Tibial nerve (tissue), 4 donors: Measurements from ENCODE around the gene KCNMB3. TPM values are rescaled to one million over a fixed set of nuclear protein-coding genes. Genes with fewer than 3 reads are reported as not detected.
"Not testable (repeated sequence)": the region's sequence is repeated elsewhere in the genome, so short reads cannot be mapped to it uniquely, and the experiment has no call there.

Experiments used
- DNase-seq, 2 donors: peaks; one replicate each; pipeline ENCODE4 v3.0.0-alpha.2; 2019; ENCODE audit warnings: low spot score in 2 of 2
- H3K27ac ChIP-seq, 4 donors: fragments of 200-600 bp; sonication (generic) in 3 of 4; one replicate each; pipeline ENCODE4 v1.5.1; 2017 to 2019; ENCODE audit warnings: mild to moderate bottlenecking in 1 of 4
- H3K27me3 ChIP-seq, 2 donors: fragments of 200-600 bp; sonication (generic) in 1 of 2; one replicate each; pipeline versions ENCODE4 v1.5.1 to v1.6.0; 2017 to 2019
- H3K36me3 ChIP-seq, 3 donors: fragments of 200-600 bp; sonication (generic); one replicate each; pipeline ENCODE4 v1.5.1; 2018 to 2019
- H3K4me1 ChIP-seq, 4 donors: fragments of 200-600 bp; sonication (generic) in 3 of 4; one replicate each; pipeline ENCODE4 v1.5.1; 2017 to 2019
- H3K4me3 ChIP-seq, 4 donors: fragments of 200-600 bp; sonication (generic) in 3 of 4; one replicate each; pipeline ENCODE4 v1.5.1; 2017 to 2019; ENCODE audit warnings: mild to moderate bottlenecking in 1 of 4, moderate library complexity in 1 of 4
- H3K9me3 ChIP-seq, 4 donors: fragments of 200-600 bp; sonication (generic) in 3 of 4; one replicate each; pipeline ENCODE4 v1.5.1; 2017 to 2019
- CTCF ChIP-seq, 5 experiments: fragments of 200-600 bp in 3 of 5; fragments of 450-650 bp in 2 of 5; sonication (generic) in 3 of 5; IDR thresholded peaks; one replicate each; pipeline ENCODE4 v1.5.1; 2016 to 2019; ENCODE audit warnings: antibody characterized with exemption in 5 of 5, mild to moderate bottlenecking in 3 of 5, moderate library complexity in 2 of 5
- EP300 ChIP-seq, 2 donors: sonication (generic); formaldehyde crosslinking; IDR thresholded peaks; one replicate each; pipeline ENCODE4 v1.6.1; 2017; ENCODE audit warnings: antibody characterized with exemption in 2 of 2, mild to moderate bottlenecking in 1 of 2
- POLR2A ChIP-seq, 2 donors: fragments of 450-650 bp; IDR thresholded peaks; one replicate each; pipeline ENCODE4 v1.6.1; 2017; ENCODE audit warnings: antibody characterized with exemption in 2 of 2, mild to moderate bottlenecking in 2 of 2, moderate library complexity in 2 of 2
- WGBS, 2 donors: methylation state at CpG; one replicate each; pipeline ENCODE4 v1.1.5; 2018; 5-methylcytosine and 5-hydroxymethylcytosine counted together
- total RNA-seq, 4 donors: library from RNA; depleted of rRNA; stranded (reverse); fragments of >200 nt; gene quantifications; one replicate each; pipeline ENCODE4 v1.1.0, GENCODE V29; 2016

KCNMB3 gene
- total RNA-seq, 4 donors from 2014 or later: 2.0 to 3.3 (median 2.7) TPM

GRCh38 chr3:179224584-179224983 is 26.3 kb downstream of the KCNMB3 start:
- no peak overlapping the region for H3K4me3 ChIP-seq
- H3K4me1 ChIP-seq: no peaks in the 10 kb centered on the region
- WGBS, 2 donors: 88 to 89% methylated on average over 1 of the region's 1 CpG
- no peak overlapping the region for H3K27ac ChIP-seq
- no peak for DNase-seq
- H3K27me3 ChIP-seq: no peaks in the 10 kb centered on the region
- no peak for TF ChIP-seq POLR2A (IDR thresholded peaks at IDR 0.05)
- TF ChIP-seq CTCF (IDR thresholded peaks at IDR 0.05): no peak
- no peaks in the 10 kb centered on the region for H3K9me3 ChIP-seq
- H3K36me3 ChIP-seq: peaks cover 0 to 49% (median 3%) of the 10 kb centered on the region in 3 donors

GRCh38 chr3:179223548-179223947 is 27.4 kb downstream of the KCNMB3 start:
- WGBS, 2 donors: 69 to 78% methylated on average over 2 of the region's 2 CpGs
- Histone ChIP-seq H3K9me3 (no peaks in the 10 kb centered on the region), H3K4me1 (no peaks in the 10 kb centered on the region), H3K27me3 (no peaks in the 10 kb centered on the region), H3K4me3 (no peak overlapping the region), H3K36me3 (peaks cover 0 to 42% (median 3%) of the 10 kb centered on the region in 3 donors), H3K27ac (no peak overlapping the region)
- no peak for TF ChIP-seq POLR2A (IDR thresholded peaks at IDR 0.05)
- TF ChIP-seq EP300 (IDR thresholded peaks at IDR 0.05): no peak
- no peak for TF ChIP-seq CTCF (IDR thresholded peaks at IDR 0.05)
- DNase-seq: no peak

- not testable (repeated sequence) for H3K27me3 ChIP-seq, H3K4me3 ChIP-seq, DNase-seq, H3K9me3 ChIP-seq, H3K27ac ChIP-seq, H3K4me1 ChIP-seq
- WGBS, 2 donors: 81 to 86% methylated on average over 1 of the region's 1 CpG
- H3K36me3 ChIP-seq: peaks cover 0 to 21% (median 0%) of the 10 kb centered on the region in 3 donors
Measured at GRCh38 chr3:179218213-179218612, 32.7 kb downstream of the KCNMB3 start.

GRCh38 chr3:179215550-179215949 is 35.4 kb downstream of the KCNMB3 start:
- not testable (repeated sequence) for H3K4me3 ChIP-seq, H3K4me1 ChIP-seq, H3K27me3 ChIP-seq, H3K27ac ChIP-seq, H3K9me3 ChIP-seq, DNase-seq
- peaks cover 0 to 26% (median 0%) of the 10 kb centered on the region in 3 donors for H3K36me3 ChIP-seq
- 100% methylated on average over 1 of the region's 1 CpG; no CpG with 5 or more reads in 1 of the 2 donors for WGBS, 2 donors

GRCh38 chr3:179200790-179201189 is 50.1 kb downstream of the KCNMB3 start:
- Histone ChIP-seq H3K4me3 (no peak overlapping the region), H3K4me1 (peaks cover 0 to 16% (median 4%) of the 10 kb centered on the region in 4 donors), H3K9me3 (no peaks in the 10 kb centered on the region), H3K27me3 (no peaks in the 10 kb centered on the region), H3K27ac (no peak overlapping the region), H3K36me3 (peaks cover 0 to 38% (median 0%) of the 10 kb centered on the region in 3 donors)
- 95 to 97% methylated on average over 2 of the region's 2 CpGs for WGBS, 2 donors
- TF ChIP-seq EP300 (IDR thresholded peaks at IDR 0.05) (no peak), POLR2A (IDR thresholded peaks at IDR 0.05) (no peak), CTCF (IDR thresholded peaks at IDR 0.05) (no peak)
- no peak for DNase-seq

GRCh38 chr3:179196700-179197099 is 54.2 kb downstream of the KCNMB3 start:
- H3K4me1 ChIP-seq: peaks cover 0 to 44% (median 13%) of the 10 kb centered on the region in 4 donors
- no peaks in the 10 kb centered on the region for H3K27me3 ChIP-seq
- peak overlapping the region in 3 of 4 donors; percentile 8 to 70 (median 21) for H3K27ac ChIP-seq
- peaks cover 0 to 13% (median 0%) of the 10 kb centered on the region in 3 donors for H3K36me3 ChIP-seq
- H3K4me3 ChIP-seq: no peak overlapping the region
- DNase-seq: no peak
- no peak for TF ChIP-seq EP300 (IDR thresholded peaks at IDR 0.05)
- TF ChIP-seq POLR2A (IDR thresholded peaks at IDR 0.05): no peak
- TF ChIP-seq CTCF (IDR thresholded peaks at IDR 0.05): no peak
- no peaks in the 10 kb centered on the region for H3K9me3 ChIP-seq
- WGBS, 2 donors: 76 to 78% methylated on average over 4 of the region's 4 CpGs
